Heart left ventricle (tissue), 13 donors: Measurements from ENCODE around the gene HOXD3.

Experiments
- POLR2A ChIP-seq, 2 donors: fragments of 450-650 bp; IDR thresholded peaks; one replicate each; pipeline ENCODE4 v1.6.1; 2017; ENCODE audit warnings: antibody characterized with exemption in 2 of 2, mild to moderate bottlenecking in 2 of 2, moderate library complexity in 2 of 2
- TF ChIP-seq, protein P1 (sequence below), 12 donors: fragments of 200-600 bp; sonication (generic) in 4 of 12; IDR thresholded peaks; one replicate each; pipeline versions ENCODE4 v1.5.0 to v1.8.0; 2018 to 2022; ENCODE audit warnings: antibody characterized with exemption in 12 of 12, mild to moderate bottlenecking in 5 of 12
- donor health status: ischemic (EF 13 %, LVEDD 7.1; RV severe dilation, severe dysfunction).
- donor health status: DM: no; HTN: yes; CAD: no.
- donor health status: DM: no; HTN: no; CAD: no.
- donor health status: ischemic (EF 25% LVEDD 6.9; RV normal size, moderate dysfunction).
- donor health status: ischemic (EF 25% LVEDD 5.7; RV mildly dilated, moderate dysfunction).
- donor health status: ischemic (EF 35%, LVEDD 5.7; RV mildly dilated, moderate dysfunction).
- donor health status: nonischemic (EF 11% LVEDD 7.7; RV severe dilation, severe dysfunction).
- donor health status: DM: yes; HTN: yes; CAD: no.
- donor health status: PGD.
- donor health status: ischemic (EF 29% LVEDD 5.4; RV normal size, mild dysfunction).
- donor health status: nonischemic (EF 23%, LVEDD 6.1; RV moderate dilation, normal function).

DNA sequence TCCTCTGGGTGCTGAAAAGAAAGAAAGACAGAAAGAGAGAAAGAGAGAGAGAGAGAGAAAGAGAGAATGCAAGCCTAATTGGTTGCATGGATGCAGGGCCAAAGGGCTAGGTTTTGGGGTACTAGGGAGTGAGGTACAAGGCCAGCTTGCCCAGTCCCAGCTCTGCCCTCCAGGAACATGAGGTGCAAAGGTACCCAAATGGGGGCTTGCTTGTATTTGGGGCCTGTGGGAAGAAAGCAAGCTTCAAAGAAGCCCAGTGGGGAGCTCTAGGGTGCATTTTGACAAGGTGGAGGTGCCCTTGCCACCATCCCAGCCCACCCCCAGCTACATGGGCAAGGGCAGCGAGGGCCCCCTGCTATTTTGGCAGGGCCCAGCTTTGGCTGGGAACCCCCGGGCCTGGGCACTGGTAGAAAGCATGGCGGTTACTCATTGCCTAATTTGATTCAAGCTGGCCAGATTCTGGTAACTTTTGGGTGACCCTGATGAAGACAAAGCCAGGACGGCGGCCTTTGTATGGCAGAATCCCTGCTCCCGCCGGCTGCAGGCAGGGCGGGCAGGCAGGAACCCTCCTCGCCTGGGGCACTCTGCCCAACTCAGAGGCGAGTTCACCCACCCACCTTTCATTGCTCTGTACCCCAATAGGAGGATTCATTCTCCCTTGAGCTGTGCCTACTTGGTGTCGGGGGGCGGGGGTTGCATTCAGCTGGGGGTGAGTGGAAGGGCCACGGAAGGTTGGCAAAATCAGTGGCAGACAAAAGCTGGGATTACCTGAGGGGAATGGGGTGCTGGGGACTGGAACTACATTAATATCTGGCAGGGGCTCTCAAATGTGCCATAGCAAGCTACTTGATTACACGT, 6.3 kb upstream of the HOXD3 start:
- TF ChIP-seq, protein P1, sequence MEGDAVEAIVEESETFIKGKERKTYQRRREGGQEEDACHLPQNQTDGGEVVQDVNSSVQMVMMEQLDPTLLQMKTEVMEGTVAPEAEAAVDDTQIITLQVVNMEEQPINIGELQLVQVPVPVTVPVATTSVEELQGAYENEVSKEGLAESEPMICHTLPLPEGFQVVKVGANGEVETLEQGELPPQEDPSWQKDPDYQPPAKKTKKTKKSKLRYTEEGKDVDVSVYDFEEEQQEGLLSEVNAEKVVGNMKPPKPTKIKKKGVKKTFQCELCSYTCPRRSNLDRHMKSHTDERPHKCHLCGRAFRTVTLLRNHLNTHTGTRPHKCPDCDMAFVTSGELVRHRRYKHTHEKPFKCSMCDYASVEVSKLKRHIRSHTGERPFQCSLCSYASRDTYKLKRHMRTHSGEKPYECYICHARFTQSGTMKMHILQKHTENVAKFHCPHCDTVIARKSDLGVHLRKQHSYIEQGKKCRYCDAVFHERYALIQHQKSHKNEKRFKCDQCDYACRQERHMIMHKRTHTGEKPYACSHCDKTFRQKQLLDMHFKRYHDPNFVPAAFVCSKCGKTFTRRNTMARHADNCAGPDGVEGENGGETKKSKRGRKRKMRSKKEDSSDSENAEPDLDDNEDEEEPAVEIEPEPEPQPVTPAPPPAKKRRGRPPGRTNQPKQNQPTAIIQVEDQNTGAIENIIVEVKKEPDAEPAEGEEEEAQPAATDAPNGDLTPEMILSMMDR (IDR thresholded peaks at IDR 0.05): no peak
- TF ChIP-seq POLR2A (IDR thresholded peaks at IDR 0.05): no peak
